GM18526 (cell line): ENCODE measurements around the gene C2CD4A.

Experiments
- POLR2A ChIP-seq: IDR thresholded peaks from 3 replicates; pipeline ENCODE4 v1.6.1; 2011; ENCODE audit not compliant: insufficient read length; ENCODE audit errors: extremely low read depth

C2CD4A gene, protein sequence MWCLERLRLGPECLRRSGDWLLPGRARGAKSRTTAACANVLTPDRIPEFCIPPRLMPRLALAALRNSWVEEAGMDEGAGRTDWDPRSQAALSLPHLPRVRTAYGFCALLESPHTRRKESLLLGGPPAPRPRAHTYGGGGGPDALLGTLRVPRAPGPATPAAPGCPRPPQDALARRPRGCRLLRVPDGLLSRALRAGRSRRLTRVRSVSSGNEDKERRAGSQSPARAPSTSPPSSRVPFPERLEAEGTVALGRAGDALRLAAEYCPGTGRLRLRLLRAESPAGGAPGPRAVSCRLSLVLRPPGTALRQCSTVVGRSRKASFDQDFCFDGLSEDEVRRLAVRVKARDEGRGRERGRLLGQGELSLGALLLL

DNA sequence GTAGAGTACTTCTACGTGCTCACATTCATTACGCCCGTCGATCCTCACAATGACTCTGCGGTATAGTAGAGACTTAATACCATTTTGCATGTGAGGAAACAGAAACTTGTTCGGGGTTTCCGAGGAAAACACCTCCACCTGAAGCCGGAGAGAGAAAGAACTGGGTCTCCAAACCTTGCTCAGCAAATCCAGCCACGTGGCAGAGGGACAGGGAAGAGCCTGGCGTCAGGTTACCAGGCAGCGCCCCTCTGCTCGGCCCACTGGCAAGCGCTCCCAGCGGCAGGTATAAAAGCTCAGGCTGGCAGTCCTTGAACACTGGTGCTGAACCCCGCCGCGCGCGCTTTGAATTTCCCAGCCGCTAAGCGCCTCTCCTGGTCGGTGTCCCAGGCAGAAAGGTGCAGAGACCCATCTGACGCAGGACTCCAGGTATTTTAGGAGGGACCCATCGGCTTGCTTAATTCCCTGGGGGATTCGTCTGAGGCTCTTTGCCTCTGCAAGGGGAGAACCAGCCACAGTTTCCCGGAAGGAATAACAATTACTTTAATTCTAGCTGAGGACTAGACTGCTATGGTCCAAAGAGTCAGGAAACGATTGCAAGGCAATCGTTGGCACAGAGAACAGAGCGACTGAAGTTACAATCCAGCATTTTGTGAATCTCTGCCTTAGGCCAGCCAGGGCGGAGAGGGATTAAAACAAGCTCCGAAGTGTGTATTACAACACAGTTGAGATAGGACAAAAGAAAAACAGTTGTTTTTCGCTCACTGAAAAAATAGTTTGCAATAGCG, at the start of gene C2CD4A:
Gene C2CD4A (plus strand): TSS at position 315 of the 785 bp plus-strand sequence. CDS start 637 bp downstream, outside the sequence.
- TF ChIP-seq POLR2A = no peak

GRCh38 chr15:62020576-62021160, 46.1 kb upstream of the C2CD4A start:
- no peak for TF ChIP-seq POLR2A

- no peak for TF ChIP-seq POLR2A
Measured at GRCh38 chr15:62021991-62022600, 44.7 kb upstream of the C2CD4A start.

- no peak for TF ChIP-seq POLR2A
Measured at GRCh38 chr15:62026487-62027262, 40.1 kb upstream of the C2CD4A start.

DNA sequence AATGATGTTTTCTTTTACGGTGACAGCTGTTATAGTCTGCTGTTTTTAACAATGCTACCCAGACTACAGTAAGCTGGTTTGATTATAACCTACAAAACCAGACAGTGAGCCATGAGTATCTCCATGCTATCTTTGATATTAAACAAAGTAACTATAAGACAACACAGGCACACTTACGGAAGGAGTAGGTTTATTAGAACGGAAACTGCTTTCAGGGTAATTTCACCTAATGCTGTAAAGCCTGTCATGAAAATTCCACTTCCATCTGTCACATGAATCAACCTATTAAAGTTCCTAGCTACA, 39.6 kb upstream of the C2CD4A start:
- no peak for TF ChIP-seq POLR2A

GRCh38 chr15:62027916-62028315, 38.9 kb upstream of the C2CD4A start:
- TF ChIP-seq POLR2A = no peak

- TF ChIP-seq POLR2A = no peak
Measured at GRCh38 chr15:62035256-62035924, 31.4 kb upstream of the C2CD4A start.

DNA sequence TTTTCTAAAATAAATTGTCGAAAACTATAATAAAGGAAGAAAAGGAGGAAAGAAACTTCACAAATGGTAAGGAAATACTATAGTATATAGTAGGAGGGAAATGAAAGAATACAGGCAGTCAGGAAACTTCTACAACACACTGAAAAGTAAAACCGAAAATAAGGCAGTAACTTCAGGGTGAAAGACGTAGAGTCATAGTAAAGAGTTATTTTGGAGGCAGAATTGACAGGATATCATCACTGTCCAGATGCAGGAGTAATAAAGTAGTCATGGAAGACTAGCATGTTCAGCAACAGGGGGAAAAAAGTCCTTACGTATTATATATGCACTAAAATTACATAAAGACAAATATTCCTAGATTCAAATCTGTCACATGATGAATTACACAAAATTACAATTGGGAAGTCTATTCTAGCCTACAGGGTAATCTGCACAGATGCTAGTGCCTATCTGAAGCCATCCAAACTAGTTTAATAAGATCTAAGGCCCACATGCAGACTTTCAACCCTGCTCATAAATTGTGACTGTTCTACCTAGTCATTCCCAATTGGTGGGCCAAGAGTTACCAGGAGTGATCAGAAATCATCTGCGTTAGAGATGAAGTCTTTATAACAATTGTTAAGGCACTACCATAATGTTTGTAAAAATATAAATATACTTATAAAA, 20.6 kb upstream of the C2CD4A start:
- no peak for TF ChIP-seq POLR2A

GRCh38 chr15:62047282-62047827, 19.4 kb upstream of the C2CD4A start:
- no peak for TF ChIP-seq POLR2A

- no peak for TF ChIP-seq POLR2A
Measured at GRCh38 chr15:62050115-62050514, 16.7 kb upstream of the C2CD4A start.

DNA sequence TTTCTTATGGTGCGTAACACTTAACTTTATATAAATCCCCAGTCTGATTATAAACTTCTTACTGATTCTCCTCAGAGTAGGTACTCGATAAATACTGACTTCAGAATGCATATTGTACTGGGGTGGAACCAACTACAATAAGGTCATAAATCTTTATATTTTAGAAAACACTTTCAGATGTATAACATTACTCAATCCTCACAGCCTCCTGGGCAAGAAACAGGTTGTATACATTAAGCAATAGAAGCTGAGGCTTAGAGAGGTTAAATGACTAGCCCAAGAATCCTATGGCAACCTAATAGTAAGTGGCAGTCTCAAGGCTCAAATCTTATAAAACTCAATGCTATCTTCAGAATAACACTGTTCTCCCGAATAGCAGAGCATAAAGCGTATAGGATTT, 15.6 kb upstream of the C2CD4A start:
- TF ChIP-seq POLR2A = no peak

DNA sequence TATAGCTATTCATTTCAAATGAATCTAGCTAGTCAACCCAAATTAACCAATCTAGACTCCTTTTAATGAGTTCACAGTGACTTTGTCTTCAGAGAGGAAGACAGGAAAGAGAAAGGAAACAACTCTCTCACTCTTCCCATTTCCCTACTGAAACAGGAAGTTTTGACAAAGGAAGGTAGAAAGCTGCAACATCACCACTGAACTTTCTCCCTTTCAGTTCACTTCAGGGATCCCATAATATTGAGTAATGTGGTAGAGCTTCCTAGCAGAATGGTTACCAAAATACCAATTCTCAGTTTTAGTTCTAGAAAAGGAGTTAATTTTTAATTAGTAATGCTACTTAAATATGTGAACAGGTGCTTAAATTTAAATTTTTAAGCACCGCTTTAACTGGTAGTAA, 14.1 kb upstream of the C2CD4A start:
- no peak for TF ChIP-seq POLR2A

GRCh38 chr15:62053439-62054085, 13.2 kb upstream of the C2CD4A start:
- TF ChIP-seq POLR2A = no peak
